Stimulated activated naive CD8-positive, alpha-beta T cell treated with anti-CD3 and anti-CD28 coated beads, Interleukin-15, amount 100 ng/mL, for 72 hours (primary cell): ENCODE data around the gene C19orf18.
"Not testable (repeated sequence)": the region's sequence is repeated elsewhere in the genome, so short reads cannot be mapped to it uniquely, and the experiment has no call there.

Experiments used
- ATAC-seq: fragments of 150-1000 bp; cut with Tn5 transposase; 2 replicates; pipeline ENCODE4 v1.10.0; 2021; ENCODE audit warnings: mild to moderate bottlenecking, moderate library complexity
- DNase-seq, 2 donors: peaks; one replicate each; pipeline ENCODE4 v3.0.0; 2021 to 2022
- H3K27ac Mint-ChIP-seq, 2 donors: one replicate each; pipeline ENCODE4 v1.8.0; 2022; ENCODE audit warnings: mild to moderate bottlenecking in 2 of 2, mixed read lengths in 2 of 2, moderate library complexity in 2 of 2
- H3K27me3 Mint-ChIP-seq: one replicate; pipeline ENCODE4 v1.8.0; 2022; ENCODE audit warnings: mixed read lengths
- H3K4me1 Mint-ChIP-seq: one replicate; pipeline ENCODE4 v1.8.0; 2022; ENCODE audit warnings: mild to moderate bottlenecking, mixed read lengths
- H3K4me3 Mint-ChIP-seq, 2 donors: one replicate each; pipeline ENCODE4 v1.8.0; 2022; ENCODE audit warnings: mild to moderate bottlenecking in 2 of 2, mixed read lengths in 2 of 2, moderate library complexity in 1 of 2
- H3K9me3 Mint-ChIP-seq, 2 donors: one replicate each; pipeline ENCODE4 v1.8.0; 2022; ENCODE audit warnings: mixed read lengths in 2 of 2

The C19orf18 gene

GRCh38 chr19:57978586-57979289, 4.4 kb upstream of the C19orf18 start:
- H3K27ac Mint-ChIP-seq, result no peak overlapping the region
- no peaks in the 10 kb centered on the region for H3K4me1 Mint-ChIP-seq
- peaks cover 69 to 96% of the 10 kb centered on the region in 2 donors for H3K9me3 Mint-ChIP-seq
- DNase-seq (no peak), ATAC-seq (no peak)
- H3K27me3 Mint-ChIP-seq, result no peaks in the 10 kb centered on the region
- H3K4me3 Mint-ChIP-seq, result no peak overlapping the region

GRCh38 chr19:57964761-57965160, 9.6 kb downstream of the C19orf18 start:
- Mint-ChIP-seq H3K27ac (no peak overlapping the region), H3K27me3 (no peaks in the 10 kb centered on the region), H3K9me3 (peaks cover 27 to 53% of the 10 kb centered on the region in 2 donors), H3K4me1 (no peaks in the 10 kb centered on the region), H3K4me3 (no peak overlapping the region)
- no peak for ATAC-seq
- DNase-seq, result no peak

- ATAC-seq (no peak), DNase-seq (no peak)
- Mint-ChIP-seq H3K27ac (no peak overlapping the region), H3K4me1 (no peaks in the 10 kb centered on the region), H3K27me3 (no peaks in the 10 kb centered on the region), H3K4me3 (no peak overlapping the region), H3K9me3 (peaks cover 22 to 53% of the 10 kb centered on the region in 2 donors)
Observed at GRCh38 chr19:57961785-57962184, 12.5 kb downstream of the C19orf18 start.

- Mint-ChIP-seq H3K4me1 (no peaks in the 10 kb centered on the region), H3K9me3 (peaks cover 36 to 57% of the 10 kb centered on the region in 2 donors)
- no peak for ATAC-seq
Observed at GRCh38 chr19:57954996-57955395, 19.3 kb downstream of the C19orf18 start.

GRCh38 chr19:57949702-57950101, 24.6 kb downstream of the C19orf18 start:
- peaks cover 13% of the 10 kb centered on the region for H3K4me1 Mint-ChIP-seq
- H3K27me3 Mint-ChIP-seq, result no peaks in the 10 kb centered on the region
- peaks cover 33 to 54% of the 10 kb centered on the region in 2 donors for H3K9me3 Mint-ChIP-seq
- no peak overlapping the region for H3K4me3 Mint-ChIP-seq
- no peak for ATAC-seq
- no peak for DNase-seq
- no peak overlapping the region for H3K27ac Mint-ChIP-seq

More at GRCh38 chr19:57954996-57955395, 19.3 kb downstream of the C19orf18 start:
- no peak for DNase-seq
- H3K4me3 Mint-ChIP-seq, result no peak overlapping the region
- H3K27me3 Mint-ChIP-seq, result no peaks in the 10 kb centered on the region
- H3K27ac Mint-ChIP-seq, result no peak overlapping the region

GRCh38 chr19:57949296-57949695, 25.0 kb downstream of the C19orf18 start:
- H3K4me3 Mint-ChIP-seq, result no peak overlapping the region
- H3K27me3 Mint-ChIP-seq, result no peaks in the 10 kb centered on the region
- peaks cover 29 to 54% of the 10 kb centered on the region in 2 donors for H3K9me3 Mint-ChIP-seq
- H3K4me1 Mint-ChIP-seq, result peaks cover 13% of the 10 kb centered on the region
- ATAC-seq (no peak), DNase-seq (no peak)
- no peak overlapping the region for H3K27ac Mint-ChIP-seq

- peaks cover 13% of the 10 kb centered on the region for H3K4me1 Mint-ChIP-seq
- peak within 1 kb of the TSS; percentile 96 for H3K4me3 Mint-ChIP-seq
Observed at GRCh38 chr19:57947419-57948134, 26.8 kb downstream of the C19orf18 start, which contains the start of gene ZNF256. Gene ZNF256 (minus strand): TSS chr19:57947706. CDS start chr19:57947474, 232 bp downstream.

GRCh38 chr19:57947088-57947418, 27.3 kb downstream of the C19orf18 start:
- ATAC-seq (no peak), DNase-seq (no peak)
- Mint-ChIP-seq H3K27me3 (no peaks in the 10 kb centered on the region), H3K9me3 (peaks cover 40 to 61% of the 10 kb centered on the region in 2 donors), H3K27ac (peak overlapping the region; percentile 94 to 98), H3K4me3 (peak overlapping the region; percentile 96), H3K4me1 (peaks cover 13% of the 10 kb centered on the region)

More at GRCh38 chr19:57947419-57948134, 26.8 kb downstream of the C19orf18 start, which contains the start of gene ZNF256:
- peak within 1 kb of the TSS; percentile 94 to 98 for H3K27ac Mint-ChIP-seq
- peak; percentile 98 for ATAC-seq
- H3K27me3 Mint-ChIP-seq, result no peaks in the 10 kb centered on the region
- peaks cover 35 to 56% of the 10 kb centered on the region in 2 donors for H3K9me3 Mint-ChIP-seq
- DNase-seq, result peak; percentile 91 to 95

GRCh38 chr19:57946316-57946715, 28.0 kb downstream of the C19orf18 start:
- peak overlapping the region; percentile 96 for H3K4me3 Mint-ChIP-seq
- no peaks in the 10 kb centered on the region for H3K27me3 Mint-ChIP-seq
- H3K27ac Mint-ChIP-seq, result peak overlapping the region in 1 of 2 donors; percentile 82
- peaks cover 13% of the 10 kb centered on the region for H3K4me1 Mint-ChIP-seq
- ATAC-seq (no peak), DNase-seq (no peak)
- H3K9me3 Mint-ChIP-seq, result peaks cover 46 to 67% of the 10 kb centered on the region in 2 donors

- H3K4me3 Mint-ChIP-seq, result no peak overlapping the region
- peaks cover 10% of the 10 kb centered on the region for H3K4me1 Mint-ChIP-seq
- ATAC-seq (no peak), DNase-seq (no peak)
- no peak overlapping the region for H3K27ac Mint-ChIP-seq
- H3K27me3 Mint-ChIP-seq, result no peaks in the 10 kb centered on the region
- H3K9me3 Mint-ChIP-seq, result peaks cover 48 to 81% of the 10 kb centered on the region in 2 donors
Observed at GRCh38 chr19:57941593-57941992, 32.7 kb downstream of the C19orf18 start.

GRCh38 chr19:57935731-57936130, 38.6 kb downstream of the C19orf18 start:
- Mint-ChIP-seq H3K27ac (no peak overlapping the region), H3K4me1 (peaks cover 13% of the 10 kb centered on the region), H3K4me3 (no peak overlapping the region), H3K9me3 (peaks cover 39 to 66% of the 10 kb centered on the region in 2 donors), H3K27me3 (peaks cover 10% of the 10 kb centered on the region)
- DNase-seq, result no peak
- no peak for ATAC-seq

GRCh38 chr19:57934820-57935665, 39.3 kb downstream of the C19orf18 start, which contains the start of gene ZNF418:
Gene ZNF418 (minus strand): TSS chr19:57935402. CDS start chr19:57933822, 1,580 bp downstream.
- peak within 1 kb of the TSS; percentile 86 to 94 for H3K4me3 Mint-ChIP-seq
- peaks cover 10% of the 10 kb centered on the region for H3K27me3 Mint-ChIP-seq
- H3K9me3 Mint-ChIP-seq, result peaks cover 43 to 70% of the 10 kb centered on the region in 2 donors
- DNase-seq, result peak; percentile 38 to 54
- H3K4me1 Mint-ChIP-seq, result peaks cover 13% of the 10 kb centered on the region
- ATAC-seq, result peak; percentile 94
- peak within 1 kb of the TSS; percentile 88 to 96 for H3K27ac Mint-ChIP-seq

GRCh38 chr19:57927587-57927986, 46.7 kb downstream of the C19orf18 start:
- ATAC-seq, result no peak
- Mint-ChIP-seq H3K27me3 (no peaks in the 10 kb centered on the region), H3K27ac (peak overlapping the region in 1 of 2 donors; percentile 76), H3K4me3 (no peak overlapping the region), H3K9me3 (peaks cover 42 to 54% of the 10 kb centered on the region in 2 donors), H3K4me1 (no peaks in the 10 kb centered on the region)
- no peak for DNase-seq

- H3K27ac Mint-ChIP-seq, result peak within 1 kb of the TSS; percentile 92 to 97
- H3K9me3 Mint-ChIP-seq, result peaks cover 52 to 54% of the 10 kb centered on the region in 2 donors
- H3K4me3 Mint-ChIP-seq, result peak within 1 kb of the TSS; percentile 85 to 92
- DNase-seq (peak; percentile 81 to 87), ATAC-seq (peak; percentile 99)
- not testable (repeated sequence) for H3K27me3 Mint-ChIP-seq
- H3K4me1 Mint-ChIP-seq, result peaks cover 41% of the 10 kb centered on the region
Observed at GRCh38 chr19:57916168-57916995, 58.0 kb downstream of the C19orf18 start, which contains the start of gene ZNF417. Gene ZNF417 (minus strand): TSS chr19:57916592. CDS start chr19:57916411, 181 bp downstream.
